Measurements from ENCODE around the gene ZFYVE27.

- TF ChIP-seq MYBL2 (CRISPR knock-in tag; IDR thresholded peaks at IDR 0.05), result no peak
- TF ChIP-seq CTCF (IDR thresholded peaks at IDR 0.05), result peak; percentile 91
Observed at GRCh38 chr10:97791824-97792721, 55.1 kb downstream of the ZFYVE27 start.

Data from WTC11 (cell line).